HCT116 (cell line): ENCODE measurements around the gene CCDC172. TPM values are rescaled to one million over a fixed set of nuclear protein-coding genes. Genes with fewer than 3 reads are reported as not detected.

Source experiments
- ATAC-seq: fragments of 200-7000 bp; cut with Tn5 transposase; 2 replicates; pipeline ENCODE4 v1.9.1; 2020; ENCODE audit warnings: mild to moderate bottlenecking, moderate library complexity
- BruUV-seq: library from RNA; stranded (reverse); fragments of 400-500 nt; replicated peaks from 2 replicates; lab custom pipeline; 2021; lab: Mats Ljungman, UMichigan
- CTCF ChIA-PET: fragments of 300-600 bp; sonication (Branson Sonifier 250); formaldehyde crosslinking; loops from one replicate; lab custom pipeline; 2021; ENCODE audit warnings: antibody characterized with exemption; lab: Charles Lee
- POLR2A ChIA-PET: fragments of 300-600, 350-600 bp; sonication (Branson Sonifier 250); formaldehyde crosslinking; loops from one replicate; lab custom pipeline; 2021; ENCODE audit warnings: antibody characterized with exemption; lab: Charles Lee
- RAD21 ChIA-PET, 2 experiments: fragments of 300-600 bp; sonication (Branson Sonifier 250); formaldehyde crosslinking; loops; one replicate each; lab custom pipeline; 2023; ENCODE audit warnings: low total read pairs in 2 of 2; ENCODE audit not compliant: uncharacterized antibody in 2 of 2, unreplicated experiment in 2 of 2, low non-redundant PET in 1 of 2; lab: Charles Lee
- DNase-seq: peaks from one replicate; pipeline ENCODE4 v3.0.0-alpha.2; 2010; ENCODE audit warnings: low read depth, low spot score
- H2AFZ ChIP-seq: fragments of 200-600 bp; shearing (Covaris generic), sonication (generic); 2 replicates; pipeline ENCODE4 v1.6.1; 2017; ENCODE audit warnings: low read depth, mixed run types, mixed read lengths, antibody characterized with exemption, low read length; ENCODE audit not compliant: poor library complexity, severe bottlenecking
- H3K27ac ChIP-seq: 2 replicates; pipeline ENCODE4 v1.5.1; 2012; ENCODE audit warnings: low read depth, low read length
- H3K27me3 ChIP-seq: fragments of 200-600 bp; sonication (generic); 2 replicates; pipeline ENCODE4 v1.6.1; 2016; ENCODE audit warnings: mixed run types, low read length, mixed read lengths; ENCODE audit not compliant: insufficient read depth
- H3K36me3 ChIP-seq, 2 experiments: fragments of 200-500 bp in 1 of 2; fragments of 200-600 bp in 1 of 2; sonication (Bioruptor generic) in 1 of 2; sonication (generic) in 1 of 2; 2 replicates each; pipeline versions ENCODE4 v1.5.1 to v1.6.1; 2014 to 2016; ENCODE audit warnings: low read length in 2 of 2, inconsistent platforms in 1 of 2, mixed read lengths in 1 of 2, mixed run types in 1 of 2; ENCODE audit not compliant: insufficient read depth in 2 of 2, control insufficient read depth in 1 of 2
- H3K4me1 ChIP-seq, 2 experiments: fragments of 200-600 bp in 1 of 2; sonication (generic) in 1 of 2; 2 replicates each; pipeline versions ENCODE4 v1.5.1 to v1.6.1; 2012 to 2017; ENCODE audit warnings: low read length in 2 of 2, inconsistent platforms in 1 of 2, mild to moderate bottlenecking in 1 of 2, mixed read lengths in 1 of 2, mixed run types in 1 of 2, moderate library complexity in 1 of 2; ENCODE audit not compliant: insufficient read depth in 2 of 2, control insufficient read depth in 1 of 2
- H3K4me2 ChIP-seq: fragments of 200-600 bp; sonication (generic); 2 replicates; pipeline ENCODE4 v1.6.1; 2017; ENCODE audit warnings: mixed run types, low read length, mixed read lengths
- H3K4me3 ChIP-seq, 2 experiments: fragments of 200-600 bp in 1 of 2; sonication (generic) in 1 of 2; replicated peaks in 1 of 2; 2 replicates each; pipeline ENCODE4 v1.5.1; 2011 to 2016; ENCODE audit warnings: low read length in 2 of 2, control low read depth in 1 of 2, low read depth in 1 of 2, mild to moderate bottlenecking in 1 of 2, mixed read lengths in 1 of 2, mixed run types in 1 of 2
- H3K79me2 ChIP-seq: fragments of 200-600 bp; sonication (generic); 2 replicates; pipeline ENCODE4 v1.6.1; 2017; ENCODE audit warnings: mild to moderate bottlenecking, mixed run types, low read length, moderate library complexity, mixed read lengths; ENCODE audit not compliant: insufficient read depth
- H3K9ac ChIP-seq: fragments of 200-600 bp; sonication (generic); 2 replicates; pipeline ENCODE4 v1.6.1; 2016; ENCODE audit warnings: low read length, mixed read lengths
- H3K9me2 ChIP-seq: fragments of 200-600 bp; sonication (generic), shearing (Covaris generic); 2 replicates; pipeline ENCODE4 v1.6.1; 2017; ENCODE audit warnings: mixed run types, mild to moderate bottlenecking, moderate library complexity; ENCODE audit not compliant: insufficient read depth
- H3K9me3 ChIP-seq, 2 experiments: fragments of 200-500 bp in 1 of 2; fragments of 200-600 bp in 1 of 2; sonication (Bioruptor generic) in 1 of 2; sonication (generic) in 1 of 2; 2 replicates each; pipeline ENCODE4 v1.6.1; 2014 to 2017; ENCODE audit warnings: low read length in 2 of 2, mixed read lengths in 2 of 2, inconsistent platforms in 1 of 2, low read depth in 1 of 2, mild to moderate bottlenecking in 1 of 2, mixed run types in 1 of 2, moderate library complexity in 1 of 2; ENCODE audit not compliant: control insufficient read depth in 1 of 2, insufficient read depth in 1 of 2
- H4K20me1 ChIP-seq: fragments of 200-600 bp; sonication (generic), shearing (Covaris generic); 2 replicates; pipeline ENCODE4 v1.6.1; 2017; ENCODE audit warnings: mixed run types, mild to moderate bottlenecking, moderate library complexity; ENCODE audit not compliant: insufficient read depth
- ATF3 ChIP-seq: IDR thresholded peaks from 2 replicates; pipeline ENCODE4 v1.6.1; 2012
- CBX3 ChIP-seq: IDR thresholded peaks from 2 replicates; pipeline ENCODE4 v1.6.1; 2012; ENCODE audit warnings: low read depth
- CTCF ChIP-seq, 3 experiments: fragments of 200-600 bp in 1 of 3; sonication (generic) in 1 of 3; IDR thresholded peaks in 2 of 3; conservative IDR thresholded peaks in 1 of 3; 2 replicates each; pipeline ENCODE4 v1.5.1; 2012 to 2017; ENCODE audit warnings: low read depth in 2 of 3, low read length in 2 of 3, antibody characterized with exemption in 1 of 3, borderline replicate concordance in 1 of 3, control low read depth in 1 of 3, mild to moderate bottlenecking in 1 of 3, mixed read lengths in 1 of 3, mixed run types in 1 of 3, moderate library complexity in 1 of 3; ENCODE audit not compliant: insufficient read depth in 1 of 3
- EGR1 ChIP-seq: IDR thresholded peaks from 2 replicates; pipeline ENCODE4 v1.6.1; 2012; ENCODE audit warnings: low read depth
- ELF1 ChIP-seq: IDR thresholded peaks from 2 replicates; pipeline ENCODE4 v1.6.1; 2012; ENCODE audit warnings: low read depth, borderline replicate concordance
- EZH2 ChIP-seq: fragments of 200-600 bp; sonication (generic); IDR thresholded peaks from 2 replicates; pipeline ENCODE4 v1.6.1; 2017; ENCODE audit warnings: antibody characterized with exemption, mixed run types
- EZH2phosphoT487 ChIP-seq: fragments of 200-600 bp; IDR thresholded peaks from 2 replicates; pipeline ENCODE4 v1.6.1; 2018; ENCODE audit warnings: antibody characterized with exemption, borderline replicate concordance
- FOSL1 ChIP-seq: IDR thresholded peaks from 2 replicates; pipeline ENCODE4 v1.6.1; 2012; ENCODE audit warnings: low read depth
- JUND ChIP-seq: IDR thresholded peaks from 2 replicates; pipeline ENCODE4 v1.6.1; 2012
- POLR2A ChIP-seq: IDR thresholded peaks from 2 replicates; pipeline ENCODE4 v1.7.0; 2011; ENCODE audit warnings: borderline replicate concordance; ENCODE audit not compliant: insufficient read depth, insufficient read length; ENCODE audit errors: extremely low read depth
- RAD21 ChIP-seq: IDR thresholded peaks from 2 replicates; pipeline ENCODE4 v1.6.1; 2012; ENCODE audit warnings: low read depth, mild to moderate bottlenecking
- REST ChIP-seq: IDR thresholded peaks from 2 replicates; pipeline ENCODE4 v1.6.1; 2012; ENCODE audit warnings: low read depth
- SIN3A ChIP-seq: IDR thresholded peaks from 2 replicates; pipeline ENCODE4 v1.6.1; 2012; ENCODE audit warnings: low read depth
- SP1 ChIP-seq: IDR thresholded peaks from 2 replicates; pipeline ENCODE4 v1.6.1; 2012; ENCODE audit warnings: low read depth
- SRF ChIP-seq: IDR thresholded peaks from 2 replicates; pipeline ENCODE4 v1.6.1; 2012; ENCODE audit warnings: low read depth
- TCF7L2 ChIP-seq: IDR thresholded peaks from 2 replicates; pipeline ENCODE4 v1.7.0; 2011; ENCODE audit warnings: borderline replicate concordance, inconsistent platforms; ENCODE audit not compliant: insufficient read depth, insufficient read length; ENCODE audit errors: extremely low read depth
- YY1 ChIP-seq: IDR thresholded peaks from 2 replicates; pipeline ENCODE4 v1.6.1; 2011; ENCODE audit warnings: low read length, low read depth, moderate library complexity, mild to moderate bottlenecking; ENCODE audit not compliant: insufficient replicate concordance; ENCODE audit errors: extremely low read depth
- ZBTB33 ChIP-seq: IDR thresholded peaks from 2 replicates; pipeline ENCODE4 v1.6.1; 2011; ENCODE audit warnings: mild to moderate bottlenecking, low read length, moderate library complexity; ENCODE audit not compliant: insufficient replicate concordance; ENCODE audit errors: extremely low read depth
- ZFX ChIP-seq: fragments of 450-650 bp; IDR thresholded peaks from 2 replicates; pipeline ENCODE4 v1.6.1; 2017
- ZNF274 ChIP-seq: fragments of 200-500 bp; sonication (Bioruptor generic); IDR thresholded peaks from 2 replicates; pipeline ENCODE4 v1.6.1; 2014; ENCODE audit warnings: mild to moderate bottlenecking, low read depth, low read length, inconsistent platforms
- intact Hi-C: fragments of 100-400 bp; cut with micrococcal nuclease; formaldehyde crosslinking; loops from 2 replicates; pipeline ENCODE4 v1.10.0; 2022
- total RNA-seq: library from RNA; stranded (reverse); gene quantifications from one replicate; pipeline ENCODE4 v1.2.1, GENCODE V29; 2021; ENCODE audit not compliant: unreplicated experiment

The CCDC172 gene
- total RNA-seq, 1 experiment from 2014 or later = not detected

- ChIA-PET POLR2A (no interaction called here), CTCF (no interaction called here), RAD21 (no interaction called here)
- H3K79me2 ChIP-seq = no peaks in the 10 kb centered on the region
- no peak overlapping the region for H3K27ac ChIP-seq
- H3K9me2 ChIP-seq = no peaks in the 10 kb centered on the region
- H3K9ac ChIP-seq = no peak overlapping the region
- H2AFZ ChIP-seq = no peak overlapping the region
- no peaks in the 10 kb centered on the region for H3K9me3 ChIP-seq
- no TSS peak for BruUV-seq
- ATAC-seq = no peak
- H3K27me3 ChIP-seq = peaks cover 29% of the 10 kb centered on the region
- no peaks in the 10 kb centered on the region for H3K4me1 ChIP-seq
- no peaks in the 10 kb centered on the region for H3K36me3 ChIP-seq
- no peak overlapping the region for H3K4me2 ChIP-seq
- H3K4me3 ChIP-seq = no peak overlapping the region
- no peaks in the 10 kb centered on the region for H4K20me1 ChIP-seq
- DNase-seq = no peak
- TF ChIP-seq JUND (no peak), SP1 (no peak), ZNF274 (no peak), POLR2A (no peak), EZH2phosphoT487 (no peak), ATF3 (no peak), REST (no peak), SRF (no peak), ZFX (no peak), CTCF (IDR thresholded peaks at IDR 0.05 in 2 of 3, conservative IDR thresholded peaks at IDR 0.05 in 1 of 3; ENCODE audit: borderline replicate concordance in 1 of 3, insufficient read depth in 1 of 3, low read depth in 2 of 3, low read length in 2 of 3) (no peak), EGR1 (no peak), TCF7L2 (no peak), CBX3 (no peak), YY1 (no peak), RAD21 (no peak), EZH2 (no peak), FOSL1 (no peak), ZBTB33 (no peak), ELF1 (no peak), SIN3A (no peak)
- intact Hi-C loops = no loop called here
These were observed 45.4 kb upstream of the CCDC172 start for GRCh38 chr10:116278846-116279245.
